ENCODE data around the gene ATP8A1.

- TF ChIP-seq EP300 (IDR thresholded peaks at IDR 0.05) (no peak), POLR2A (IDR thresholded peaks at IDR 0.05) (no peak), CTCF (IDR thresholded peaks at IDR 0.05) (no peak)
These were observed 30.2 kb downstream of the ATP8A1 start for GRCh38 chr4:42626629-42627146.

Data from upper lobe of left lung (tissue), 4 donors.